IMR-90 (cell line): ENCODE results near the gene ALDH1A1. TPM values are rescaled to one million over a fixed set of nuclear protein-coding genes. Genes with fewer than 3 reads are reported as not detected.

Experiments
- ATAC-seq: fragments of 200-7000 bp; cut with Tn5 transposase; 2 replicates; pipeline ENCODE4 v1.9.1; 2020; ENCODE audit warnings: low read depth, mild to moderate bottlenecking, moderate library complexity
- BruUV-seq: library from RNA; stranded (reverse); fragments of 400-500 nt; replicated peaks from 2 replicates; lab custom pipeline; 2021; lab: Mats Ljungman, UMichigan
- CTCF ChIA-PET: fragments of 300-600 bp; formaldehyde crosslinking; extraction: SDS; loops from one replicate; lab custom pipeline; 2021; ENCODE audit warnings: antibody characterized with exemption; lab: Yijun Ruan, JAX
- POLR2A ChIA-PET: fragments of 300-600 bp; sonication (Branson Sonifier 250); formaldehyde crosslinking; loops from one replicate; lab custom pipeline; 2022; ENCODE audit warnings: antibody characterized with exemption; ENCODE audit not compliant: unreplicated experiment; lab: Charles Lee
- DNase-seq: peaks from one replicate; pipeline ENCODE4 v3.0.0; 2013
- H2AFZ ChIP-seq: replicated peaks from 2 replicates; pipeline ENCODE3; 2013; ENCODE audit warnings: low read length, mild to moderate bottlenecking; ENCODE audit not compliant: poor library complexity
- H2AK5ac ChIP-seq: 2 replicates; pipeline ENCODE4 v1.6.1; 2013; ENCODE audit warnings: low read depth, low read length, inconsistent platforms
- H2AK9ac ChIP-seq: replicated peaks from 2 replicates; pipeline ENCODE3; 2013; ENCODE audit warnings: mild to moderate bottlenecking, low read depth, low read length, moderate library complexity; ENCODE audit not compliant: poor library complexity
- H2BK120ac ChIP-seq: 2 replicates; pipeline ENCODE4 v1.6.1; 2013; ENCODE audit warnings: low read depth, low read length, inconsistent platforms
- H2BK15ac ChIP-seq: 3 replicates; pipeline ENCODE4 v1.6.1; 2013; ENCODE audit warnings: low read depth, low read length, inconsistent platforms
- H2BK20ac ChIP-seq: 2 replicates; pipeline ENCODE4 v1.6.1; 2013; ENCODE audit warnings: low read depth, mild to moderate bottlenecking, inconsistent platforms, low read length, moderate library complexity
- H2BK5ac ChIP-seq: 2 replicates; pipeline ENCODE4 v1.6.1; 2013; ENCODE audit warnings: mild to moderate bottlenecking, low read depth, low read length, inconsistent platforms; ENCODE audit not compliant: poor library complexity, severe bottlenecking
- H3K14ac ChIP-seq: replicated peaks from 2 replicates; pipeline ENCODE4 v1.6.1; 2013; ENCODE audit warnings: low read depth, low read length, inconsistent platforms
- H3K18ac ChIP-seq: 2 replicates; pipeline ENCODE4 v1.6.1; 2013; ENCODE audit warnings: low read depth, low read length, control low read depth
- H3K23ac ChIP-seq: 2 replicates; pipeline ENCODE4 v1.6.1; 2013; ENCODE audit warnings: low read depth, low read length, inconsistent platforms
- H3K27ac ChIP-seq: 2 replicates; pipeline ENCODE4 v1.5.1; 2013; ENCODE audit warnings: mild to moderate bottlenecking, control low read depth, low read length; ENCODE audit not compliant: insufficient read depth
- H3K27me3 ChIP-seq: 2 replicates; pipeline ENCODE4 v1.6.1; 2013; ENCODE audit warnings: low read length; ENCODE audit not compliant: control insufficient read depth, insufficient read depth
- H3K36me3 ChIP-seq: 2 replicates; pipeline ENCODE4 v1.6.1; 2013; ENCODE audit warnings: low read length, mixed read lengths; ENCODE audit not compliant: control insufficient read depth, insufficient read depth
- H3K4ac ChIP-seq: 2 replicates; pipeline ENCODE4 v1.6.1; 2013; ENCODE audit warnings: low read depth, low read length, inconsistent platforms
- H3K4me1 ChIP-seq: 2 replicates; pipeline ENCODE4 v1.6.1; 2013; ENCODE audit warnings: low read length, mixed read lengths; ENCODE audit not compliant: control insufficient read depth, insufficient read depth
- H3K4me2 ChIP-seq: 2 replicates; pipeline ENCODE4 v1.6.1; 2013; ENCODE audit warnings: low read depth, mild to moderate bottlenecking, control low read depth, low read length, moderate library complexity
- H3K4me3 ChIP-seq: 2 replicates; pipeline ENCODE4 v1.5.1; 2013; ENCODE audit warnings: low read depth, mild to moderate bottlenecking, control low read depth, low read length, moderate library complexity; ENCODE audit not compliant: insufficient read depth
- H3K56ac ChIP-seq: 2 replicates; pipeline ENCODE4 v1.6.1; 2013; ENCODE audit warnings: low read length, inconsistent platforms; ENCODE audit not compliant: insufficient read depth; ENCODE audit errors: extremely low read depth
- H3K79me1 ChIP-seq, 2 experiments: 2 replicates each; pipeline ENCODE4 v1.6.1; 2013; ENCODE audit warnings: low read length in 2 of 2, inconsistent platforms in 1 of 2, low read depth in 1 of 2
- H3K9ac ChIP-seq: 2 replicates; pipeline ENCODE4 v1.6.1; 2013; ENCODE audit warnings: low read depth, low read length, control low read depth
- H3K9me1 ChIP-seq: 2 replicates; pipeline ENCODE4 v1.6.1; 2013; ENCODE audit warnings: low read length, inconsistent platforms; ENCODE audit not compliant: insufficient read depth
- H3K9me3 ChIP-seq: 2 replicates; pipeline ENCODE4 v1.6.1; 2013; ENCODE audit warnings: low read length; ENCODE audit not compliant: control insufficient read depth, insufficient read depth
- H4K20me1 ChIP-seq: 2 replicates; pipeline ENCODE4 v1.6.1; 2013; ENCODE audit warnings: low read length, inconsistent platforms; ENCODE audit not compliant: insufficient read depth
- H4K5ac ChIP-seq: 2 replicates; pipeline ENCODE4 v1.6.1; 2013; ENCODE audit warnings: mild to moderate bottlenecking, low read depth, low read length, control low read depth
- H4K8ac ChIP-seq, 2 experiments: 2 replicates each; pipeline ENCODE4 v1.6.1; 2013; ENCODE audit warnings: low read depth in 2 of 2, low read length in 2 of 2, control low read depth in 1 of 2, inconsistent platforms in 1 of 2
- H4K91ac ChIP-seq: 2 replicates; pipeline ENCODE4 v1.6.1; 2013; ENCODE audit warnings: low read depth, low read length, inconsistent platforms; ENCODE audit not compliant: insufficient read depth
- MAFK ChIP-seq: IDR thresholded peaks from 2 replicates; pipeline ENCODE4 v1.6.1; 2012; ENCODE audit warnings: low read depth, low read length, improper control_type of control experiment
- NFE2L2 ChIP-seq: fragments of 150-350 bp; IDR thresholded peaks from 2 replicates; pipeline ENCODE4 v1.6.1; 2016; ENCODE audit warnings: low read depth, mild to moderate bottlenecking, low read length
- POLR2A ChIP-seq: IDR thresholded peaks from 2 replicates; pipeline ENCODE4 v1.6.1; 2012; ENCODE audit warnings: mild to moderate bottlenecking, low read depth, low read length
- RCOR1 ChIP-seq: IDR thresholded peaks from 2 replicates; pipeline ENCODE4 v1.6.1; 2012; ENCODE audit warnings: mild to moderate bottlenecking, low read length, improper control_type of control experiment; ENCODE audit not compliant: insufficient replicate concordance
- WGBS, 2 experiments: methylation state at CpG; one replicate each; pipeline versions ENCODE4 v1.1.5 to v1.1.7; 2013; ENCODE audit warnings: missing lambda C conversion rate in 2 of 2; ENCODE audit not compliant: insufficient read length in 1 of 2; ENCODE audit errors: extremely low coverage in 2 of 2; 5-methylcytosine and 5-hydroxymethylcytosine counted together
- dilution Hi-C: fragments of 300-500 bp; cut with HindIII; formaldehyde crosslinking; loops from one replicate; pipeline ENCODE4 v1.14.3; 2018; ENCODE audit warnings: low sequenced_read_pairs; ENCODE audit not compliant: unreplicated experiment
- in situ Hi-C: fragments of 300-500 bp; cut with MboI; formaldehyde crosslinking; loops from 3 replicates; pipeline ENCODE4 v1.14.3; 2019; ENCODE audit warnings: low sequenced_read_pairs, inconsistent platforms, mixed read lengths
- intact Hi-C: fragments of 100-400 bp; cut with micrococcal nuclease; formaldehyde crosslinking; loops from 2 replicates; pipeline ENCODE4 v1.10.0; 2022
- polyA plus RNA-seq, 3 experiments: library from polyadenylated mRNA; depleted of rRNA; stranded (reverse); fragments of >200 nt; gene quantifications; 2 replicates each; pipeline ENCODE4 v1.2.3, GENCODE V29; 2012; ENCODE audit warnings: low replicate concordance in 1 of 3
- total RNA-seq: library from RNA; depleted of rRNA; stranded (reverse); fragments of >200 nt; gene quantifications from 2 replicates; pipeline ENCODE4 v1.2.3, GENCODE V29; 2012
- TF ChIP-seq, protein P1 (sequence below): fragments of 150-350 bp; IDR thresholded peaks from 2 replicates; pipeline ENCODE4 v1.6.1; 2016; ENCODE audit warnings: low read depth, mild to moderate bottlenecking, low read length, moderate library complexity, borderline replicate concordance

The ALDH1A1 gene
- total and polyA plus RNA-seq, 2 of the 4 experiments (the other 2 are of a cell fraction), result not detected

DNA sequence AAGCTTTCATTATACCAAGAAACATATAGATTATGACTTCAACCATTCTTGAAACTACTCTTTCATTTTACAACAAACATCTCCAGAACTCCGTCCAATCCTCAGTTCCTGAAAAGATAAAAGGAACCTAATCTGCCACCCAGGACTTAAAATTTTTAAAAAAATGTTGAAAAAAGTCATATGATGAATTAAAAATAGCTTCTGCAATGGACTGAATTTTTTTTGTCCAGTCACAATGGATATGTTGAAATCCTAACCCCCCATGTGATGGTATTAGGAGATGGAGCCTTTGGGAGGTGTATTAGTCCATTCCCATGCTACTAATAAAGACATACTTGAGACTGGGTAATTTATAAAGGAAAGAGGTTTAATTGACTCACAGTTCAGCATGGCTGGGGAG, 2.7 kb upstream of the ALDH1A1 start:
- H3K9me3 ChIP-seq, result no peaks in the 10 kb centered on the region
- H2AK5ac ChIP-seq, result no peak overlapping the region
- intact Hi-C loops (no loop called here), in situ Hi-C loops (no loop called here), dilution Hi-C loops (no loop called here)
- no peaks in the 10 kb centered on the region for H3K4me1 ChIP-seq
- no peak overlapping the region for H4K91ac ChIP-seq
- H2AK9ac ChIP-seq, result no peak overlapping the region
- no peak overlapping the region for H4K8ac ChIP-seq
- no peaks in the 10 kb centered on the region for H4K20me1 ChIP-seq
- no peaks in the 10 kb centered on the region for H3K79me1 ChIP-seq
- no peak overlapping the region for H3K18ac ChIP-seq
- TF ChIP-seq NFE2L2 (no peak), POLR2A (no peak), RCOR1 (no peak), MAFK (no peak)
- TF ChIP-seq, protein P1, sequence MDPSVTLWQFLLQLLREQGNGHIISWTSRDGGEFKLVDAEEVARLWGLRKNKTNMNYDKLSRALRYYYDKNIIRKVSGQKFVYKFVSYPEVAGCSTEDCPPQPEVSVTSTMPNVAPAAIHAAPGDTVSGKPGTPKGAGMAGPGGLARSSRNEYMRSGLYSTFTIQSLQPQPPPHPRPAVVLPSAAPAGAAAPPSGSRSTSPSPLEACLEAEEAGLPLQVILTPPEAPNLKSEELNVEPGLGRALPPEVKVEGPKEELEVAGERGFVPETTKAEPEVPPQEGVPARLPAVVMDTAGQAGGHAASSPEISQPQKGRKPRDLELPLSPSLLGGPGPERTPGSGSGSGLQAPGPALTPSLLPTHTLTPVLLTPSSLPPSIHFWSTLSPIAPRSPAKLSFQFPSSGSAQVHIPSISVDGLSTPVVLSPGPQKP, result no peak
- no peak overlapping the region for H2BK120ac ChIP-seq
- ChIA-PET POLR2A (no interaction called here), CTCF (interaction anchor here (0.9 kb wide), 1 partner anchor 22 kb away, joined by 3 read pairs; no protein-coding TSS in a partner anchor)
- H3K4me3 ChIP-seq, result no peak overlapping the region
- no peak overlapping the region for H2BK20ac ChIP-seq
- H3K9ac ChIP-seq, result no peak overlapping the region
- H3K27ac ChIP-seq, result no peak overlapping the region
- no TSS peak for BruUV-seq
- H3K27me3 ChIP-seq, result no peaks in the 10 kb centered on the region
- H2AFZ ChIP-seq, result no peak overlapping the region
- H3K14ac ChIP-seq, result no peak overlapping the region
- H3K9me1 ChIP-seq, result no peaks in the 10 kb centered on the region
- H3K4ac ChIP-seq, result no peak overlapping the region
- H3K56ac ChIP-seq, result no peak overlapping the region
- H3K4me2 ChIP-seq, result no peak overlapping the region
- WGBS, 2 experiments, result no CpG with 5 or more reads among the region's 1 CpG
- no peaks in the 10 kb centered on the region for H3K36me3 ChIP-seq
- DNase-seq (no peak), ATAC-seq (no peak)
- no peak overlapping the region for H3K23ac ChIP-seq
- H4K5ac ChIP-seq, result no peak overlapping the region
- no peak overlapping the region for H2BK15ac ChIP-seq
- no peak overlapping the region for H2BK5ac ChIP-seq
